Activated CD4-positive, alpha-beta T cell treated with anti-CD3 and anti-CD28 coated beads, Interleukin-2, Interleukin-4, amounts not matched to agents 100 ng/mL and 50 ng/mL, durations not matched to agents 16 hours and 8 hours (primary cell): ENCODE data around the gene MTUS2.

Experiments used
- DNase-seq: peaks from one replicate; pipeline ENCODE4 v3.0.0-alpha.2; 2020; ENCODE audit warnings: low spot score

The MTUS2 gene

GRCh38 chr13:29239653-29240525 lies 419.8 kb downstream of the MTUS2 start:
- DNase-seq: no peak

- no peak for DNase-seq
Observed at GRCh38 chr13:29254626-29255370, 434.7 kb downstream of the MTUS2 start.

- DNase-seq: no peak
Observed at GRCh38 chr13:29255567-29255966, 435.4 kb downstream of the MTUS2 start.

GRCh38 chr13:29260684-29261083 lies 440.5 kb downstream of the MTUS2 start:
- DNase-seq: no peak

GRCh38 chr13:29266261-29266660 lies 446.1 kb downstream of the MTUS2 start:
- no peak for DNase-seq

- DNase-seq: no peak
Observed at GRCh38 chr13:29266756-29267733, 446.9 kb downstream of the MTUS2 start.

- no peak for DNase-seq
Observed at GRCh38 chr13:29270271-29270985, 450.3 kb downstream of the MTUS2 start.

GRCh38 chr13:29271606-29272005 lies 451.5 kb downstream of the MTUS2 start:
- DNase-seq: no peak

- DNase-seq: no peak
Observed at GRCh38 chr13:29279356-29280254, 459.5 kb downstream of the MTUS2 start.

- DNase-seq: no peak
Observed at GRCh38 chr13:29281932-29282495, 461.9 kb downstream of the MTUS2 start.

- DNase-seq: no peak
Observed at GRCh38 chr13:29284726-29285125, 464.6 kb downstream of the MTUS2 start.

GRCh38 chr13:29287237-29287636 lies 467.1 kb downstream of the MTUS2 start:
- DNase-seq: no peak

- DNase-seq: no peak
Observed at GRCh38 chr13:29292045-29292444, 471.9 kb downstream of the MTUS2 start.

- no peak for DNase-seq
Observed at GRCh38 chr13:29294821-29295220, 474.7 kb downstream of the MTUS2 start.

- no peak for DNase-seq
Observed at GRCh38 chr13:29301027-29301426, 480.9 kb downstream of the MTUS2 start.

- no peak for DNase-seq
Observed at GRCh38 chr13:29304148-29304547, 484.0 kb downstream of the MTUS2 start.

- no peak for DNase-seq
Observed at GRCh38 chr13:29310806-29311205, 490.7 kb downstream of the MTUS2 start.

- DNase-seq: no peak
Observed at GRCh38 chr13:29315847-29316246, 495.7 kb downstream of the MTUS2 start.

- no peak for DNase-seq
Observed at GRCh38 chr13:29317828-29318227, 497.7 kb downstream of the MTUS2 start.

- no peak for DNase-seq
Observed at GRCh38 chr13:29318741-29319140, 498.6 kb downstream of the MTUS2 start.
